Activated naive CD4-positive, alpha-beta T cell treated with Interleukin-2 at 50 U/mL for 16 hours (primary cell): ENCODE data around the gene GALM.
"Not testable (repeated sequence)": the region's sequence is repeated elsewhere in the genome, so short reads cannot be mapped to it uniquely, and the experiment has no call there.

ENCODE experiments used
- DNase-seq: peaks from one replicate; pipeline ENCODE4 v3.0.0-alpha.2; 2020

GALM gene

GRCh38 chr2:38683766-38684165 lies 17.9 kb downstream of the GALM start:
- no peak for DNase-seq

GRCh38 chr2:38685116-38685735 lies 19.3 kb downstream of the GALM start:
- no peak for DNase-seq

- no peak for DNase-seq
These were observed 24.8 kb downstream of the GALM start for GRCh38 chr2:38690499-38691420.

GRCh38 chr2:38691994-38692393 lies 26.1 kb downstream of the GALM start:
- DNase-seq, result no peak

GRCh38 chr2:38692636-38693318 lies 26.9 kb downstream of the GALM start:
- DNase-seq, result no peak

- DNase-seq, result peak; percentile 61
These were observed 31.4 kb downstream of the GALM start for GRCh38 chr2:38697116-38697840.

GRCh38 chr2:38698467-38699003 lies 32.6 kb downstream of the GALM start:
- DNase-seq, result no peak

GRCh38 chr2:38700113-38700785 lies 34.3 kb downstream of the GALM start:
- no peak for DNase-seq

GRCh38 chr2:38700881-38701458 lies 35.1 kb downstream of the GALM start:
- no peak for DNase-seq

GRCh38 chr2:38701542-38701941 lies 35.6 kb downstream of the GALM start:
- no peak for DNase-seq

GRCh38 chr2:38702413-38702812 lies 36.5 kb downstream of the GALM start:
- no peak for DNase-seq

GRCh38 chr2:38703336-38703735 lies 37.4 kb downstream of the GALM start:
- not testable (repeated sequence) for DNase-seq

GRCh38 chr2:38704664-38705063 lies 38.8 kb downstream of the GALM start:
- no peak for DNase-seq

GRCh38 chr2:38706846-38707345 lies 41.0 kb downstream of the GALM start:
- DNase-seq, result no peak

GRCh38 chr2:38708491-38708890 lies 42.6 kb downstream of the GALM start:
- not testable (repeated sequence) for DNase-seq

- DNase-seq, result no peak
These were observed 43.1 kb downstream of the GALM start for GRCh38 chr2:38708900-38709566.

- DNase-seq, result peak; percentile 53
These were observed 43.8 kb downstream of the GALM start for GRCh38 chr2:38709567-38710194.

- no peak for DNase-seq
These were observed 45.6 kb downstream of the GALM start for GRCh38 chr2:38711558-38711957.

- no peak for DNase-seq
These were observed 46.5 kb downstream of the GALM start for GRCh38 chr2:38712413-38712812.

GRCh38 chr2:38712871-38713270 lies 47.0 kb downstream of the GALM start:
- DNase-seq, result no peak
